OCI-LY7 (cell line): ENCODE measurements around the gene PNMA8B. TPM values are rescaled to one million over a fixed set of nuclear protein-coding genes. Genes with fewer than 3 reads are reported as not detected.

ENCODE experiments used
- BruUV-seq: library from RNA; stranded (reverse); fragments of 400-500 nt; replicated peaks from 2 replicates; lab custom pipeline; 2021; lab: Mats Ljungman, UMichigan
- CTCF ChIA-PET: fragments of 300-600 bp; sonication (Branson Sonifier 250); formaldehyde crosslinking; loops from one replicate; lab custom pipeline; 2022; ENCODE audit warnings: antibody characterized with exemption; ENCODE audit not compliant: unreplicated experiment; lab: Charles Lee
- POLR2A ChIA-PET: fragments of 300-600 bp; sonication (Branson Sonifier 250); formaldehyde crosslinking; loops from one replicate; lab custom pipeline; 2022; ENCODE audit warnings: antibody characterized with exemption; lab: Charles Lee
- DNase-seq: peaks from one replicate; pipeline ENCODE4 v3.0.0-alpha.2; 2015; ENCODE audit warnings: low spot score
- H2AFZ ChIP-seq: fragments of 200-600 bp; sonication (generic), shearing (Covaris generic); 2 replicates; pipeline ENCODE4 v1.6.1; 2014; ENCODE audit warnings: mild to moderate bottlenecking, antibody characterized with exemption, low read length, moderate library complexity
- H3K27ac ChIP-seq: fragments of 200-600 bp; sonication (generic); 2 replicates; pipeline ENCODE4 v1.5.1; 2014; ENCODE audit warnings: mixed run types, low read depth, mild to moderate bottlenecking, moderate library complexity, low read length, inconsistent platforms; ENCODE audit not compliant: poor library complexity, severe bottlenecking
- H3K36me3 ChIP-seq: fragments of 200-600 bp; sonication (generic); 2 replicates; pipeline ENCODE4 v1.6.1; 2014; ENCODE audit warnings: mild to moderate bottlenecking, antibody characterized with exemption, low read length, moderate library complexity, mixed read lengths; ENCODE audit not compliant: insufficient read depth
- H3K4me1 ChIP-seq: fragments of 200-600 bp; sonication (generic); 2 replicates; pipeline ENCODE4 v1.5.1; 2014; ENCODE audit warnings: mild to moderate bottlenecking, low read length; ENCODE audit not compliant: insufficient read depth, poor library complexity, severe bottlenecking
- H3K4me2 ChIP-seq: fragments of 200-600 bp; sonication (generic); 2 replicates; pipeline ENCODE4 v1.6.1; 2014; ENCODE audit warnings: mild to moderate bottlenecking, low read length
- H3K4me3 ChIP-seq: fragments of 200-600 bp; sonication (generic); 2 replicates; pipeline ENCODE4 v1.5.1; 2014; ENCODE audit warnings: mild to moderate bottlenecking, low read depth, low read length; ENCODE audit not compliant: poor library complexity, severe bottlenecking
- H3K79me2 ChIP-seq: fragments of 200-600 bp; sonication (generic); 2 replicates; pipeline ENCODE4 v1.6.1; 2016; ENCODE audit warnings: low read depth, mild to moderate bottlenecking, low read length, moderate library complexity, mixed read lengths; ENCODE audit not compliant: insufficient read depth
- H3K9me2 ChIP-seq: fragments of 200-600 bp; sonication (generic); 2 replicates; pipeline ENCODE4 v1.6.1; 2016; ENCODE audit warnings: mild to moderate bottlenecking, low read length, mixed read lengths; ENCODE audit not compliant: insufficient read depth
- H3K9me3 ChIP-seq: fragments of 200-600 bp; sonication (generic); 2 replicates; pipeline ENCODE4 v1.6.1; 2014; ENCODE audit warnings: mild to moderate bottlenecking, mixed run types, low read length, mixed read lengths
- H4K20me1 ChIP-seq: fragments of 200-600 bp; sonication (generic); 2 replicates; pipeline ENCODE4 v1.6.1; 2014; ENCODE audit warnings: mild to moderate bottlenecking, antibody characterized with exemption, low read length, moderate library complexity, mixed read lengths; ENCODE audit not compliant: insufficient read depth
- CTCF ChIP-seq: fragments of 200-600 bp; sonication (generic); conservative IDR thresholded peaks from 2 replicates; pipeline ENCODE4 v1.5.1; 2014; ENCODE audit warnings: mild to moderate bottlenecking, antibody characterized with exemption, low read length, moderate library complexity, mixed read lengths
- EZH2phosphoT487 ChIP-seq: fragments of 200-600 bp; sonication (generic); IDR thresholded peaks from 2 replicates; pipeline ENCODE4 v1.6.1; 2018; ENCODE audit warnings: low read depth, borderline replicate concordance, mild to moderate bottlenecking, mixed run types, antibody characterized with exemption, low read length, moderate library complexity, mixed read lengths
- intact Hi-C: fragments of 100-400 bp; cut with micrococcal nuclease; formaldehyde crosslinking; loops from one replicate; pipeline ENCODE4 v1.10.0; 2022; ENCODE audit not compliant: unreplicated experiment
- total RNA-seq, 2 experiments: library from RNA; depleted of rRNA in 1 of 2; stranded (reverse); fragments of >200 nt in 1 of 2; shearing (Covaris generic) in 1 of 2; gene quantifications; 2 replicates each; pipeline ENCODE4 v1.2.3, GENCODE V29; 2014 to 2022

Gene PNMA8B
- total RNA-seq, 2 experiments from 2014 or later, result 0.40 to 2.0 TPM

GRCh38 chr19:46513461-46514236 lies 18.0 kb upstream of the PNMA8B start:
- peak overlapping the region; percentile 41; the same call in 1 of the 2 replicates for H2AFZ ChIP-seq
- DNase-seq, result peak; percentile 85
- CTCF ChIA-PET, result no interaction called here
- no peaks in the 10 kb centered on the region for H3K36me3 ChIP-seq
- peaks cover 4% of the 10 kb centered on the region for H3K4me1 ChIP-seq
- H3K27ac ChIP-seq, result no peak overlapping the region
- no peaks in the 10 kb centered on the region for H4K20me1 ChIP-seq
- no peaks in the 10 kb centered on the region for H3K79me2 ChIP-seq
- H3K9me2 ChIP-seq, result no peaks in the 10 kb centered on the region
- no TSS peak for BruUV-seq
- POLR2A ChIA-PET, result no interaction called here
- 0 out of 2 replicates have a peak, but pooled peaks cover 5% of the 10 kb centered on the region for H3K9me3 ChIP-seq
- no peak for TF ChIP-seq EZH2phosphoT487
- TF ChIP-seq CTCF, result peak; percentile 95
- no peak overlapping the region for H3K4me3 ChIP-seq
- peak overlapping the region; percentile 32; the same call in 1 of the 2 replicates for H3K4me2 ChIP-seq
- intact Hi-C loops, result loop anchor here (1.0 to 2.0 kb wide), 3 partner anchors 111 to 233 kb away; no protein-coding TSS in a partner anchor

- no peak for DNase-seq
- H4K20me1 ChIP-seq, result no peaks in the 10 kb centered on the region
- H2AFZ ChIP-seq, result no peak overlapping the region
- ChIA-PET CTCF (no interaction called here), POLR2A (no interaction called here)
- H3K27ac ChIP-seq, result no peak overlapping the region
- H3K4me1 ChIP-seq, result peaks cover 4% of the 10 kb centered on the region
- H3K9me2 ChIP-seq, result no peaks in the 10 kb centered on the region
- BruUV-seq, result no TSS peak
- H3K4me3 ChIP-seq, result no peak overlapping the region
- no peaks in the 10 kb centered on the region for H3K79me2 ChIP-seq
- TF ChIP-seq CTCF (no peak), EZH2phosphoT487 (no peak)
- H3K9me3 ChIP-seq, result 0 out of 2 replicates have a peak, but pooled peaks cover 5% of the 10 kb centered on the region
- no peaks in the 10 kb centered on the region for H3K36me3 ChIP-seq
- intact Hi-C loops, result no loop called here
- H3K4me2 ChIP-seq, result no peak overlapping the region
Measured at GRCh38 chr19:46511237-46511636, 15.6 kb upstream of the PNMA8B start.

- H3K9me2 ChIP-seq, result no peaks in the 10 kb centered on the region
- no peak overlapping the region for H3K27ac ChIP-seq
- BruUV-seq, result no TSS peak
- ChIA-PET CTCF (no interaction called here), POLR2A (interaction anchor here (0.7 kb wide), 1 partner anchor 155 kb away, joined by 4 read pairs; no protein-coding TSS in a partner anchor)
- no peaks in the 10 kb centered on the region for H4K20me1 ChIP-seq
- TF ChIP-seq EZH2phosphoT487, result no peak
- TF ChIP-seq CTCF, result no peak
- H3K4me3 ChIP-seq, result no peak overlapping the region
- H3K79me2 ChIP-seq, result no peaks in the 10 kb centered on the region
- intact Hi-C loops, result no loop called here
- H2AFZ ChIP-seq, result no peak overlapping the region
- no peak for DNase-seq
- H3K4me2 ChIP-seq, result no peak overlapping the region
- 0 out of 2 replicates have a peak, but pooled peaks cover 5% of the 10 kb centered on the region for H3K9me3 ChIP-seq
- H3K36me3 ChIP-seq, result no peaks in the 10 kb centered on the region
- H3K4me1 ChIP-seq, result no peaks in the 10 kb centered on the region
Measured at GRCh38 chr19:46508206-46508605, 12.5 kb upstream of the PNMA8B start.
